HG03097 (cell line): Measurements from ENCODE around the gene NPIPA1.
"Not testable (repeated sequence)": the region's sequence is repeated elsewhere in the genome, so short reads cannot be mapped to it uniquely, and the experiment has no call there.

Experiments
- ATAC-seq: cut with Tn5 transposase; IDR thresholded peaks from one replicate; pipeline ENCODE4 v1.9.1; 2021; ENCODE audit not compliant: unreplicated experiment, low FRiP score

NPIPA1 gene

GRCh38 chr16:14975418-14976194, 38.4 kb downstream of the NPIPA1 start:
- ATAC-seq, result peak; percentile 5

DNA sequence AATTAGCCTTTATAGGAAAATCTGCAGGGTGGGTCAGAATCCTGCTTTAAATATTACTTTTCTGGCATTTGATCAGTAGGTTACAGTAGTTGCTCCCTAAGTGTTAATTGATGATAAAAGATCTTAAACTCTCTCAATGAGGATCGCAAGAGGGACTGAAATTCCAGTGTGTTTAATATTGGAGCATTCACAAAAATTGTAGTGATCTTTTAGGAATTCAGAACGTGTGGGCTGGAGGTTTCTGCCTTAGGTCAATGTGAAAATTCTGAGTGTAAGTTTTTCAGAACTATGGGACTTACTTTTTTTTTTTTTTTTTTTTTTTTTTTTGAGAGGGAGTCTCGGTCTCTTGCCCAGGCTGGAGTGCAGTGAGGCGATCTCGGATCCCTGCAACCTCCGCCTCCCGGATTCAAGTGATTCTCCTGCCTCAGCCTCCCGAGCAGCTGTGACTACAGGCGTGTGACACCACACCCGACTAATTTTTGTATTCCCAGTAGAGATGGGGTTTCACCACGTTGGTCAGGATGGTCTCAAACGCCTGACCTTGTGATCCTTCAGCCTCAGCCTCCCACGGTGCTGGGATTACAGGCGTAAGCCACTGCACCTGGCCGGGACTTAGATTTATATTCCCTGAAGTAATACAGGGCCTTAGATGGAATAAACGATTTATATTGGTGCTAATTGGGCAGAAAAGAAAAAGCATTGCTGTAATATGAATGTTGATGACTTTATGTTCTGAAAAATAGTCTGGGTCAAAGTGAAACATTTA, 39.9 kb downstream of the NPIPA1 start:
- not testable (repeated sequence) for ATAC-seq

DNA sequence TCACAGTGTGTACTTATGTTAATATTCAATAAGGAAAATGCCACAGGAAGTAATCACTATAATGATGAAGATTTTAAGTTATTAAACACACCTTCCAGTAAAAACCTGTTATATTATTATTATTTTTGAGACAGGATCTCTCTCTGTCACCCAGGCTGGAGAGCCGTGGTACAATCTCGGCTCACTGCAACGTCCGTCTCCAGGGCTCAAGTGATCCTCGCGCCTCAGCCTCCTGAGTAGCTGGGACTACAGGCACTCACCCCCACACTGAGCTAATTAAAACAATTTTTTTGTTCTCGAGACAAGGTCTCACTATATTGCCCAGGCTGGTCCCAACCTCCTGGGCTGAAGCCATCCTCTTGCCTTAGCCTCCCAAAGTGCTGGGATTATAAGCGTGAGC, 41.0 kb downstream of the NPIPA1 start:
- ATAC-seq, result not testable (repeated sequence)

DNA sequence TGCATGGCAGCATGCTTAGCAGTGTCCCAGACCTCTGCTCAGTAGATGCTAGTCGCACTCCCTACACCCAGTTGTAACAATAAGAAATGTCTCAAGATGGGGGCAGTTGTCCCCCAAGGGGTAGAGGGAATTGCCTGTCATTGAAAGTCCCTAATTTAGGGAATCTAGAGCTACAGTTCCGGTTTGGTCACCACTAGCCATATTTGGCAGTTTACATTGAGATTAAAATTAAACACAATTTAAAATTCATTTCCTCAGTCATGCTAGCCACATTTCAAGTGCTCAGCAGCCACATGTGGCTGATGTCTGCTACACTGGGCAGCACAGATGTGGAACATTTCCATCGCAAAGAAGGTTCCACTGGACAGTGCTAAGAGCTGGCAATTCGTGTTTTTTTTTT, 41.7 kb downstream of the NPIPA1 start:
- not testable (repeated sequence) for ATAC-seq

- not testable (repeated sequence) for ATAC-seq
Observed at GRCh38 chr16:14981234-14981633, 44.0 kb downstream of the NPIPA1 start.

DNA sequence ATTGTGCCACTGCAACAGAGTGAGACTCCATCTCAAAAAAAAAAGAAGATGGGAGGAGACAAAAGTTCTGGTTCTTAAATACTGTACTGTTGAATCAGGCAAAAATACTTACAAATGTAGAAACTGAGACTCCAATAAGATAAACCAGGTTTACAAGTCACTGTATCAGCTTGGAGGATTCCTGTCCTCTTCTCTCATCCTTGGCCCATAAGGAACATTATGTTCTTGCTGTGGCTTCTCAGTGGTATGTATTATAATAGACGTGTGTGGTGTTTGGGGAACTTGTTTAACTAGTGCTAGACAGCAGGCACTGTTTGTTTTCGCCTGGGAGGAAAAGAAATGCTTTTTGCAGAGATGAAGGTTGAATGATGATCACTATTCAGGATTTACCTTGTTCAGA, 45.3 kb downstream of the NPIPA1 start:
- ATAC-seq, result not testable (repeated sequence)

DNA sequence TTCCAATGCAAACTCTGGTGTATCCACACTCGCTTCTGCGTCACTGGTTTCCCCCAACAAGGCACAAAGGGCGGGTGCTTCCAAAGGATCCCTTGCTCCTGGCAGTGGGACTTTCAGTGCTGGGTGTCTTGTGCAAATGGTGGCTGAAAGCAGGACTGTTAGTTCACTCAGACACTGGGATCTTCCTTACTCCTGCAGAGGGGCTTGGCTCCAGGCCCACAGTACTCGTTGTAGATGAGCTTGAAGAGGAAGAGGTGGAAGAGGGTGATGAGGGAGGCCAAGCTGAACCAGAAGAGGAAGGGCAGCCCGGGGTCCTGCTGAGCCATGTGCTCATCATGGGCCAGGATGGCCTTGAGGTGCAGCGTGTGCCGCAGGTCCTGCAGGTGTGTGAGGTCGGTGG, 50.8 kb downstream of the NPIPA1 start:
- ATAC-seq, result not testable (repeated sequence)

DNA sequence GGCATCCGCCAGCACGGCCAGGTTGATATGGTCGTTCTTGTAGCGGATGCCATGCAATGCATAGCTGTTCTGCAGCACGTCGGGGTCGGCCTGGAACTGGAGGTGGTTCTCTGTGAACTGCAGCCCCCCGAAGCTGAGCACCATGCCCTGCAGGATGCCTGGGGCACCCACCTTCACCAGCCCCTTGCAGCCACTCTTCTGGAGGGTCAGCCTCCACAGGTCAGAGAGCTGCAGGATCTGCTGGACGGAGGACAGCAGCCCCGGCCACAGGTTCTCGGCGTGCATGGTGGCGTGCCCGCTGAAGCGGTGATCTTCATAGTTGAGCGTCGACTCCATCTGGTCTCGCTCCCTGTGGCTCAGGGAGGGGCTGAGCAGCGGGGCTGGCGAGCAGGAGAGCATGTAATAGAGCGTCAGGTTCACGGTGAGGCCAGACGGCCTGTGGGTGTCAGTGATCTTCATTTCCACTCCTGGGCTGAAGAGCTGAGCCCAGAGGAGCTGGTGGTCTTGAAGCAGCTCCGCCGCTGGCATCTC, 51.5 kb downstream of the NPIPA1 start:
- not testable (repeated sequence) for ATAC-seq

DNA sequence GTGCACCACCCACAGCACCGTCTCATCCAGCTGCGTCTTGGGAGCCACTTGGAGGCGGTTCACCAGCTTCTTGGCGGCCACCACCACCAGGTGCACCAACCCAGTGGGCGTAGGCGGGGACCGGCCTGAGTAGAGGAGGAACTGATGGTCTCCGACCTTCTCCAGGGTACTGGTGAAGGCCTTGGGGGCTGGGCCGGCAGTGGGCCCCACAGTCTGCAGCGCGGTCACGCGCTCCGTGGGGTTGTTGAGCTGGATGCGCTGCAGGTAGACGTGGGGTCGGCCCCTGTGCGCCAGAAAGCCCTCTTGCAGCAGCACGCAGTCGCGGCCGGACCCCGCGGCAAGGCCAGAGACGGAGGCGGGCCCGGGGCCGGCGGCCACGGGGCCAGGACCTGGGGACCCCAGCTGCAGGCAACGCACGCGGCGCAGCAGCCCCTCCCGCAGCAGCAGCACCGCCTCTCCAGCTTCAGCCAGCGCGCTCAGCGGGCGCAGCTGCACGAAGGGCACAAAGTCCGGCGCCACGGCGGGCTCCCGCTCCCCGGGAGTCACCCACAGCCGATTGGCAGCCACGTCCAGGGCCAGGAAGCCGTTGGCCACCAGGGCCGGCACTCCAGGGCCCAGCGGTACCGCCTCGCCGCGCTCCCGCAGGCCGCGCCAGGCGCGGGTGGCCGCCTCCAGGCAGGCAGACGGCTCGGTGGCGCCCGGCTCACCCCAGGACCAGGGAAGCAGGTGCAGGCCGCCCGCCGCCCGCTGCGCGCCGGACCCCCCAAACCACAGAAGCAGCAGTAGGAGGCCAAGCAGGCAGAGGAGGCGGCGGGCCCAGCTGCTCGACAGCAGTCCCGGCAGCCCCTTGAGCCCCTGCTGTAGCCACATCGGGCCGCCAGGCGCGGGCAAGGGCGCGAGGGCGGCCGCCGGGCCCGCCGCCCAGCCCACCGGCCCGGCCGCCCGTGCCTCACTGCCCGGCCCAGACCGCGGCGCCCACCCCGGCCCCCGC, 52.3 kb downstream of the NPIPA1 start:
- not testable (repeated sequence) for ATAC-seq

GRCh38 chr16:14993277-14994151, 56.3 kb downstream of the NPIPA1 start:
- not testable (repeated sequence) for ATAC-seq

DNA sequence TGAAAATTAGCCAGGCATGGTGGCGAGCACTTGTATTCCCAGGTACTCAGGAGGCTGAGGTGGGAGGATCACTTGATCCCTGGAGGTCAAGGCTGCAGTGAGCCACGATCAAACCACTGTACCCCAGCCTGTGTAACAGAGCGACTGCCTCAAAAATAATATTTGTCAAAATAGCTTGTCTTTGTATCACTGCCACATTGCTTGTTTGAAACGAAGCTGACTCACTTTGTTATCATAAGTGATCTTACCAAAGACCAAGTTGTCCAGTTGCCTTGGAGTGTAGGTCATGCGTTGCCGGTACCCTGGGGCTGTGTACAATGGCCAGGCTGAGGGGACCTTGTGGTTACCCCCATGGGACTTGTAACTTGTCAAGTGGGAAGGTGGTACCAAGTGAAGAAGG, 59.5 kb downstream of the NPIPA1 start:
- not testable (repeated sequence) for ATAC-seq

DNA sequence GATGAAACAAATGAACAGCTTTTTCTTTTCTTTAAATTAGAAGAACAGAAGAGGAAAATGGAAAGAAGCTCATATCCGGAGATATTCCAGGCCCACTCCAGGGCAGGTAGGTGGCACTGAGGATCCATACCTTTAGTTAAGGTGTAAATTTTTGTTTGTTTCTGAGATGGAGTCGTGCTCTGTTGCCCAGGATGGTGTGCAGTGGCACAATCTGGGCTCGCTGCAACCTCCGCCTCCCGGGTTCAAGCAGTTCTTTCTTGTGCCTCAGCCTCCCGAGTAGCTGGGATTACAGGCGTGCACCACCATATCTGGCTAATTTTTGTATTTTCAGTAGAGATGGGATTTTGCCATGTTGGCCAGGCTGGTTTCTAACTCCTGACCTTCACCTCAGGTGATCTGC, 61.1 kb downstream of the NPIPA1 start:
- ATAC-seq, result not testable (repeated sequence)

DNA sequence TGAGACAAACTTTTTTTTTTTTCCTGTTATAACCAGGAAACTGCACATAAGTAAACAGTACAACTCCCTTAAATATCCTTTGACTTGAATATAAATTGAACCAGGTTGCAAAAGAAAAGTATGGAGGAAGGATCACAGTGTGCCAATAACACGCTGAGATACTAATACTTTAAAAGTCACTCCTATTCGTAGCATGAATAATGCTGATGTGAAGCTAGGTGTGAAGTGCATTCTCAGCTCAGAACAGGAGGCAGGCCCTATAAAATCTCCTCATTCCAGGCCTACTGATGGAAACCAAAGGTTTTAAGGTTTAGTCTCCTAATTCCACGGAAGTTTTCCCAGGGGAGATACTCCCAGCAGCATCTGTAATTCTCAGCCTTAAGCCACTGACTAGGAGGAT, 62.6 kb downstream of the NPIPA1 start:
- ATAC-seq, result not testable (repeated sequence)
